HG03442 (cell line): ENCODE measurements around the gene TRAPPC2B.
"Not testable (repeated sequence)": the region's sequence is repeated elsewhere in the genome, so short reads cannot be mapped to it uniquely, and the experiment has no call there.

Source experiments
- ATAC-seq: cut with Tn5 transposase; IDR thresholded peaks from one replicate; pipeline ENCODE4 v1.9.1; 2021; ENCODE audit warnings: mild to moderate bottlenecking, moderate library complexity; ENCODE audit not compliant: unreplicated experiment

Gene TRAPPC2B

GRCh38 chr19:57374179-57374578 lies 10.8 kb downstream of the TRAPPC2B start:
- no peak for ATAC-seq

DNA sequence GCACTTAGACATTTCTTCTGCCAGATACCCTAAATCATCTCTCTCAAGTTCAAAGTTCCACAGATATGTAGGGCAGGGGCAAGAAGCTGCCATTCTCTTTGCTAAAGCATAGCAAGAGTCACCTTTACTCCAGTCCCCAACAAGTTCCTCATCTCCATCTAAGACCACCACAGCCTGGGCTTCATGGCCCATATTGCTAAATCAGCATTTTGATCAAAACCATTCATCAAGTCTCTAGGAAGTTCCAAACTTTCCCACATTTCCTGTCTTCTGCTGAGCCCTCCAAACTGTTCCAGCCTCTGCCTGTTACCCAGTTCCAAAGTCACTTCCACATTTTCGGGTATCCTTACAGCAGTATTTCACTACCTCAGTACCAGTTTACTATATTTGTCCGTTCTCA lies 11.3 kb downstream of the TRAPPC2B start:
- ATAC-seq, result not testable (repeated sequence)

GRCh38 chr19:57376151-57376550 lies 12.8 kb downstream of the TRAPPC2B start:
- no peak for ATAC-seq

DNA sequence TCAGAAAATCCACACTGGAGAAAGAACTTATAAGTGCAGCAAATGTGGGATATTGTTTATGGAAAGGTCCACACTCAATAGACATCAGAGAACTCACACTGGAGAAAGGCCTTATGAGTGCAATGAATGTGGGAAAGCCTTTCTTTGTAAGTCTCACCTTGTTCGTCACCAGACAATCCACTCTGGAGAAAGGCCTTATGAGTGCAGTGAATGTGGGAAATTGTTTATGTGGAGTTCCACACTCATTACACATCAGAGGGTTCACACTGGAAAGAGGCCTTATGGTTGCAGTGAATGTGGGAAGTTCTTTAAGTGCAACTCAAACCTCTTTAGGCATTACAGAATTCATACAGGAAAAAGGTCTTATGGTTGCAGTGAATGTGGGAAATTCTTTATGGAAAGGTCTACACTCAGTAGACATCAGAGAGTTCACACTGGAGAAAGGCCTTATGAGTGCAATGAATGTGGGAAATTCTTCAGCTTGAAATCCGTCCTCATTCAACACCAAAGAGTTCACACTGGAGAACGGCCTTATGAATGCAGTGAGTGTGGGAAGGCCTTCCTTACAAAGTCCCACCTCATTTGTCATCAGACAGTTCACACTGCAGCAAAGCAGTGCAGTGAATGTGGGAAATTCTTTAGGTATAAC lies 14.3 kb downstream of the TRAPPC2B start:
- no peak for ATAC-seq

- ATAC-seq, result no peak
Measured at GRCh38 chr19:57380923-57381322, 17.6 kb downstream of the TRAPPC2B start.

GRCh38 chr19:57382806-57383488 lies 19.6 kb downstream of the TRAPPC2B start:
- ATAC-seq, result no peak

- ATAC-seq, result peak; percentile 7
Measured at GRCh38 chr19:57389194-57389729, 25.9 kb downstream of the TRAPPC2B start.

- ATAC-seq, result peak; percentile 93
Measured at GRCh38 chr19:57389730-57390598, 26.6 kb downstream of the TRAPPC2B start, which contains the start of gene ZNF548. ZNF548 (plus strand) TSS chr19:57389854; CDS start chr19:57390100, 246 bp downstream.

DNA sequence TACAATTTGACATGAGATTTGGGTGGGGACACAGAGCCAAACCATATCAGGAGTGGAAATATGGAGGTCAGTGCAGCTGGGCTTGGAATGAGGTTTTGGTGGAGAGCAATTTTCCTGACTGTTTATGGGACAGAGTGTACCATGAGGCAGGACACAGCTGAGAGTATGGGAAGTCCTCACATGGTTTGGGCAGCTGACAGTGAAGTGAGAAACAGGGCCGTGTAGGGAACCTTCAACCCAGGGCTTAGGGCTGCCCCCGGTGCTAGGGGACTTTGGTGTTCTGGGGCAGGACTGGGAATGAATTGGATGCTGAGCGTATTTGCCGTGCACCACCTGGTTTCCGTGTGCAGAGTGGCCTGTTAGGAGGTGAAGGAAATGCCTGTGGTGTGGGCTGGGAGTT lies 32.4 kb downstream of the TRAPPC2B start:
- no peak for ATAC-seq

GRCh38 chr19:57398868-57399267 lies 35.5 kb downstream of the TRAPPC2B start:
- no peak for ATAC-seq

DNA sequence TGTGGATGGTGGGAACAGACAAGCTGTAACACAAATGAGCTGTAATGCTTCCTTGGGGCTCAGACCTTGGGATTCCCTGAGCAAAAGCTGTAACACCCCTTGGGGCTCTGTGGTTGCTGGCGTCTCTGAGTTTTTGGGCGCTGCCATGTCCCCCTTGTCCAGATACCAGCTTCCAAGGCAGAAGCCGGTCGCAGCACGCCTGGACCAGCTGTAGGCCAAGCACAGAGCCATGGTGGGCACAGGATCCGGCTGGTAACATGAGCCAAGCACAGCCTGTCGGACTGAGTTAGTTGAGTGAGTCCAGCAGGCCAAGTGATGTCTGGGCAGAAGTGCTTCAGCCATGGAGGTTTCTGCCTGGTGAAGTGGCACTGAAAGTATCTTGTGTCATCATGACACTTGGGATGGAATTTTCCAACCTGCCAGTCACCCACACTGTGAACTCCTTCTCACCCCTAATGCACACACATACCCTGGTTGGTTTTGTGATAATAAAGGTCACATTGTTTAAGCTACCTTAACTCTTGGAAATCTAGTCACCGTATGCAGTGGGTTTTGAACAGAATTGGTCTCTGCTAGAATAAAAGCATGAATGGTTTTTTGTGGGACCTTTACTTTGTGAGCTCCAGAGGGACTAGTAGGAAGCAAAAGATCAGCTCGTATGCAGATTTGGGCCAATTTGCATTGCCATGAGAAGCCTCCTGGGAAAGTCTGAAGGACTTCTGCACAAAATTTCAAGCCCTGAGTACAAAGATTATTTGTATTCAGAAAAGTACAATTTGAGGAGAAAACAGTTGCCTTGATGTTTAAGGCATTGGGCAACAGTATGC lies 40.6 kb downstream of the TRAPPC2B start:
- ATAC-seq, result no peak

DNA sequence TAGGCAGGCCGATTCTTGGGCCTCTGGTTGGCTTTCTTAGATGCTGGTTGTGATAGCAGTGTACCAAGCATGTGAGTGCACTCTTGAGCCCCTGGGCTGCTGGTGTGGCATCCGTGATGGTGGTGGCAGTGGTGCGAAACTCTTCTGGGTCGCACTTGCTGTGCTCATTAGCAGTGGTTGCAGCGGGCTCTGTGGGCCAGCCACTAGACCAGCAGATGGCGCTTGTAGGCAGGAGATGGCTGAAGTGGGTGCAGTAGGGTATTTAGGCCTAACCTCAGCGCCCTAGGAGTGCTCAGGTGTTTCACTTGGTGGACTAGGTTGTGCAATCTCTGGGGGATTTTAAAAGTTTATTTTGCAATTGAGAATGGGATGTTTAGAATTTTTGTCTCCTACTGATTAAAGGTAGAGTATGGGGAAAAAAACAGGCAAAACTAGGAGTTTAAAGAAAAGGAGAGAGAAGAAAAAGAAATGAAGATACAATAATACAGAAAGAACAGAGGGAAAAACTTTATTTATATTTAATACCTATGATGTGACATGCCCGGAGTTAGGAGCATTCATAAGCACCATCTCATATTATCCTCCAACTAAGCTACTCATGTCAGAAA lies 43.3 kb downstream of the TRAPPC2B start:
- ATAC-seq, result no peak

GRCh38 chr19:57410877-57411671 lies 47.7 kb downstream of the TRAPPC2B start, which contains the start of gene ZNF17:
ZNF17 (plus strand) TSS chr19:57411161; CDS start chr19:57413616, 2,455 bp downstream.
- peak; percentile 99 for ATAC-seq
